ENCODE measurements around the gene NEK1.

GRCh38 chr4:169361756-169362155, 250.6 kb downstream of the NEK1 start:
- TF ChIP-seq POLR2A (IDR thresholded peaks at IDR 0.05) (no peak), CTCF (IDR thresholded peaks at IDR 0.05) (no peak)

Data from uterus (tissue), 2 donors.